Stimulated activated CD4-positive, alpha-beta T cell treated with anti-CD3 and anti-CD28 coated beads, Interleukin-12 subunit alpha, Interleukin-12 subunit beta, amount 100 ng/mL, for 48 hours (primary cell): ENCODE measurements around the gene TBC1D26.
A peak's percentile ranks its signal among the peaks of the same experiment; 100 is the strongest.
"Not testable (repeated sequence)": the region's sequence is repeated elsewhere in the genome, so short reads cannot be mapped to it uniquely, and the experiment has no call there.

Experiments used
- DNase-seq, 3 donors: peaks; one replicate each; pipeline ENCODE4 v3.0.0-alpha.2; 2020; ENCODE audit warnings: low read depth in 2 of 3, low spot score in 1 of 3

TBC1D26 gene

DNA sequence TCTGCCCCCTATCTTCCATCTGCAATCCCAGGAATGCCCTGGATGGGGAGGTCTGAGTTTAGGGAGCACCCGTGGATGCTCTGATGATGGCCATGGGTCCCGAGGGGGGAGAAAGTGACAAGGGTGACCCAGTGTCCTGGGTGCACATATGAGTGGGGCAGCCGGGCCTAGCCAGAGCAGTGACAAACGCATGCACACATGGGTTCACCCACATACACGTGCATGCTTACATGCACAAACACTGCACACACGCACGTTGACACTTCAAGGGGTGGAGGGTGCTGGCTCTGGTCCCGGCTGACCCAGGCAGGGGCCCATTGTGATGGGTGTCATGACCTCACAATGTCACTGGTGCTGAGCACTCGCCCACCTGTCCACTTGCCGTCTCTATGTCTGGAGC, at the start of gene TBC1D26:
TBC1D26 (plus strand) TSS at position 384 of the 400 bp plus-strand sequence. CDS start 3,066 bp downstream, outside the sequence.
- DNase-seq, result not testable (repeated sequence)

DNA sequence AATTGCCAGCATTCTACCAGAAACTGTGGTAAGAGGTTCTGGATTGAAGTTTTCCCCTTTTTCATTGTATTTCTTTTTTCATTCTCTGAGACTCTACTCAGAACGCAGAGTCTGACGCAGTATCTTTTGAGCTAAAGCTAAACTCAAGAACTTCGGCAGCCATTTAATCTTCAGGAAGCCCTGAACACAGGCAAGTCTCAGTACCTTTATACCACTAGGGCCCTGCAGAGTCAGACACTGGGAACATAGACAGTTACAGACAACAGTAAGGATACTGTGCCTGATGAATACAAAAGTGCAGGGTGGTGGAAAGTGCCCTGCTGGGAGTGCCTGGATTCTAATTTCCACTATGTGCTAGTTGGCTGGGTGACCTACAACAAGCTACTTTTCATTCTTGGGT, 48.9 kb upstream of the TBC1D26 start:
- not testable (repeated sequence) for DNase-seq

DNA sequence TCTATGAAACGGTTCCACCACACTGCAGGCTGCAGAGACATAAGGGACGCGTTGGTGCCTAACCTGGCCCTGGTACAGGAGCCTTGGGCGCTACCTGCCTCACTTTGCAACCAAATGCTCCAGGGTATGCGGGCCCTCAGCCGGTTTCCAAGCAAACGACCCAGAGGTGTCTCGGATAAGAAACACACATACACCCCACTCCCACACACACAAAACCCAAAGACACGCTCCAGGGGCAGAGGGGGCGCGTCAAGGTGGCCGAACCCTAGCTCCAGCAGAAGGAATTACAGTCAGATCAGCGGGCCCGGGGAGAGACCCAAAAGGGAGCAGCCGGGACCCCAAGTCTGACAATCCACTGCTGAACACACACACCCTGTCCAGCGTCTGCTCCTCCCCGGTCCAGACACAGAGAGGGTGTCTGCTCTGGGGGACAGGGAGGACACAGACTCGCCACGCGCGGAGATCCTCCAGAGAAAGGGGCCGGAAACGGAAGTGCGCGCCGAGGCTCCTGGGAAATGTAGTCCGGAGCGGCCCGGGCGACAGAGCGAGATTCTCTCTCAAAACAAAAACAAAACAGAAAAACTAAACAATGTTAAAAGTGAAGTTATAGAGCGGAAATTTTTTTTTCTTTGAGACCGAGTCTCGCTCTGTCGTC, 48.1 kb upstream of the TBC1D26 start, which contains the start of gene TRIM16:
TRIM16 (minus strand) TSS at position 488 of the 655 bp plus-strand sequence. CDS start 32,702 bp downstream, outside the sequence.
- peak; percentile 60 to 68 (median 65) for DNase-seq

DNA sequence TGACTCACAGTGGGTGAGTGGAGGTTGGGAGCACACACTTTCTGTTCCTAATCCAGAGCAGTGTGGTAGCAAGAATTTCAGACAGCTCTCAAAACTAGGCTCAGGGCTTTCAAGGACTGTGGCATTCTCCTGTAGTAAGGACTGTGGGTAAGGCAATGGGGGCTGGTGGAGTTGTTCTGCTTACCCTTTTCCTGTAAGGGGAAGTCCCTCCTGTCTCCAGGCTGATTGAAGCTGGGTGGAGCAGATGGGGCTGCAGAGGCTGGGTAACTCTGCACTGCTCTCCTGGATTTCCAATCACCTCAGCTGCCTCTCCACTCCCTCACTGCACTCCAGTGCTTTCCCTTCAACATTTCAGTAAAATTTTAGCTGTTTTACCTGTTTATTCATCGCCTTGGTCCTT, 44.6 kb upstream of the TBC1D26 start:
- not testable (repeated sequence) for DNase-seq

DNA sequence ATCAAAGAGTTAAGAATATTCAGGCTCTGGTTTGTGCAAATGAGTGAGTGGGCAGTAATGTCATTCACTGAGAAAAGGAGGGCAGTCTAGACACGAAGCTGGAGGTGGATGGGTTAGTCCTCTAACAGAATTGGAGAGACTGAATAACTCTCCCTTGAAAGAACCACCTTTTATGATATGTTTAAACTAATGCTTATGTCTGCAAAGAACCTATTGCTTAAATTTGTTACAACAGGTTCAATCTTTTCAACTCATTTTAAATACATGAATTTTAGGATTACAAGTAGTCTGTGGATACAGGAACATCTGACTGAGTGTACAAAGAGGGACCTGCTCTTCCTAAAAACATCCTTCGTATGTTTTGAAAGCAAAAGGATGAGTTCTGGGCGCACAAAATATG, 33.1 kb upstream of the TBC1D26 start:
- not testable (repeated sequence) for DNase-seq

DNA sequence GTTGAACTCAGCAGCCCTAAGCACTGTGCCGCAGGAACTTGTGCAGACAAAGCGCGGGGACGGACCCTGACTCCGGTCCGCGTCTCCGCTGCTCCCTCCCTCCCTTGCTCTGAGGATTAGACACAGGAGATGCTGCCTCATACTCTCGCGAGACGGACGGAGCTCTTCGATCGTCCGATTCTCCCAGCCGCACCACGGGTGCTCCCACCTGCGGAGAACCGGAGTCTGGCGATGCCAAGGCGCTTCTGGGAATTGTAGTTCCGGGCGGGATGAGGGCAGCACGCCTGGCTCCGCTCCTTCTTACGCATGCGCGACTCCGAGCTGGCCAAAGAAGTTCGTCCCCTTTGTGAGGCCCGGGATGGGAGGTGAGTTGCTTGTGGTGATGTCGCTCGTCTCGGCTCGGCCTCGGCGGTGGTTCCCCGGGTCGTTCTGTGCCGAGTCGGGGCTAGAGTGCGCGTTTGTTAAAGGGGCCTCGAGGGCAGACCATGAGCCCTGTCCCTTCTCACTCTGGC, 32.6 kb upstream of the TBC1D26 start, which contains the start of gene ZNF286A:
ZNF286A (plus strand) TSS at position 340 of the 512 bp plus-strand sequence. CDS start 578 bp downstream, outside the sequence.
- peak; percentile 85 to 99 (median 98) for DNase-seq

DNA sequence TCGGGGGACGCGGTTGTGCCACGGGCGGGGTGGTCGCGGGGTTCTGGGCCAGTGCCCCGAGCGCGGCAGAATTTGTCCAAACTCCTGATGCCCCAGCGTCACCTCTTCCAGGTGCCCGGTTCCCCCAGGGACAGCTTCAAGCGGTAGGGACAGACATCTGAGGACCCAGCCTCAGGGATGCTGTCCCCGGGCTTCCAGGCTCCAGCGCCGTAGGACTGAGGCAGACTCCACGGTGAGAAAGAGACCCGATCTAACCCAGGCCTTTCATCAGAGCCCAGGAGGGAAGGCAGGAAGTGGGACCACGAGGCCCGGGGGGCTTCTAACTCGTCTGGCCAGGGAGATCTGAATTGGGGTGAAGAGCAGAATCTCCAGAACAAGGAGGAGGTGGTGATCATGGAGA, 32.1 kb upstream of the TBC1D26 start:
- not testable (repeated sequence) for DNase-seq

DNA sequence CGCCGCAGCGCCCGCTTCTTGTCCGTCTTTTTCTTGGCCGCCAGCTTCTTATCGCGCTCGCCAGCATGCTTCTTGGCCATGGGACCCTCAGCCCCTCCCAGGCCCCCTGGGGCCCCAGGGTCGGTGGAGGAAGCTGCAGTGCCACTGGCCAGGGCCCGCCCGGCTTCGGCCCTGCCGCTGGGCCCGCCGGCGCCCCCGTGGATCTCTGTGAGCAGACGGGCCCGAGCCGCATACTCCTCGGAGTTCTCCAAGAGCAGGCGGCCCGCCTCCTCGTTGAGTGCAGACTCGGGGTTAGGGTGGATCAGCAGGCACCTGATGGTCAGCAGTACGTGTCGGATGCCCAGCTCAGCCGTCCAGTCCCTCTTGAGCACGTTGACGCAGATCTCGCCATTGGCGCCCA, 27.8 kb upstream of the TBC1D26 start:
- DNase-seq, result not testable (repeated sequence)

DNA sequence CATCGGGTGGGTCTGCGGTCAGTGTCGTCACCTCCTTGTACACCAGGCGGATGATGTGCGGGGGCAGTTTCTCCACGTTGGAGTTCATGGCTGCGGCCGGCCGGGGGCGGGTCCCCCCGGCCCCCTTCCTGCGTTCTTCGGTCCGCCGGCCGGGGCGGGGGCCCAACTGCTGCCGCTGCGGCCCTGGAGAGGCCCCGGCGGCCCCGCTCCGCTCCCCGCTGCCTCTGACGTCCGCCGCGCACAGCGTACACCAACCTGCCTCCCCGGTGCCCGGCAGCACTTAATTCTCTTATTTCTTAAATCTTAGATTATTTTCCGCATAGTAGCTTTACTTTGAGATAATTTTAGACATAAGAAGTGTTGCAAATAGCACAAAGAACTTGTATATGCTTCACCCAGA, 27.3 kb upstream of the TBC1D26 start:
- not testable (repeated sequence) for DNase-seq

DNA sequence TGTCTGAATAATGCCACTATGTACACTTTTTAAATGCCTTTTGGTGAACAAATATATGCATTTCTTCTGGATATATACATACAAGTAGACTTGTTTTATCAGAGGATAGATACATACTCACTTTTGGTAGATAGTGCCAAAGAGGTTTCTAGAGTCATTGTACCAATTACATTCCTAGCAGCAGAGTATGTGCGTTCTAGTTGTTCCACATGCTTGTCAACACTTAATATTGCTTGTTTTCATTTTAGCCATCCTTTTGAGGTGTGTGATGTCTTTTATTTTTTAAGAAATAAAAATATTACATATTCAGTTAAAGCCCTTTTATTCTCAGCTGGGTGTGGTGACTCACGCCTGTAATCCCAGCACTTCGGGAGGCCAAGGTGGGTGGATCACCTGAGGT, 23.2 kb upstream of the TBC1D26 start:
- not testable (repeated sequence) for DNase-seq

DNA sequence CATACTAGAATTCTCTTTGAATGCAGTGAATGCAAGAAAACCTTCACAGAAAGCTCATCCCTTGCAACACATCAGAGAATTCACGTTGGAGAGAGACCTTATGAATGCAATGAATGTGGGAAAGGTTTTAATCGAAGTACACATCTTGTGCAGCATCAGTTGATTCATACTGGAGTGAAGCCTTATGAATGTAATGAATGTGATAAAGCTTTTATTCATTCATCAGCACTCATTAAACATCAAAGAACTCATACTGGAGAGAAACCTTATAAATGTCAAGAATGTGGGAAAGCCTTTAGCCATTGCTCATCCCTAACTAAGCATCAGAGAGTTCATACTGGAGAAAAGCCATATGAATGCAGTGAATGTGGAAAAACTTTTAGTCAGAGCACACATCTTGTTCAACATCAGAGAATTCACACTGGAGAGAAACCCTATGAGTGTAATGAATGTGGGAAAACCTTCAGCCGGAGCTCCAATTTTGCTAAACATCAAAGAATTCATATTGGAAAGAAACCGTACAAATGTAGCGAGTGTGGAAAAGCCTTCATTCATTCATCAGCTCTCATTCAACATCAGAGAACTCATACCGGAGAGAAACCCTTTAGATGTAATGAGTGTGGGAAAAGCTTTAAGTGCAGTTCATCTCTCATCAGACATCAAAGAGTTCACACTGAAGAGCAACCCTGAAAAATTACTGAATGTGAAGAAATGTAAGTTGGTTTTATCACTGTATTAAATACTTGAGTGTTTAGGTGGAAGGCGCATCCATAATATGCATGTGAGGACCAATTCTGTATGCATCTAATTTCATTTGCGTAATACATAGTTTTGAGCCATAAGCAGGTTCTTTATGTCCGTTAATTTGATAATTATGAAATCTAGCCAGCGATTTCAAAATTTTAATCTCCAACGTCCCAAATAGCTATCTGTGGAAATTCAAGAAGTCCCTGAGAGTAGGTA, 15.2 kb upstream of the TBC1D26 start:
- DNase-seq, result not testable (repeated sequence)

DNA sequence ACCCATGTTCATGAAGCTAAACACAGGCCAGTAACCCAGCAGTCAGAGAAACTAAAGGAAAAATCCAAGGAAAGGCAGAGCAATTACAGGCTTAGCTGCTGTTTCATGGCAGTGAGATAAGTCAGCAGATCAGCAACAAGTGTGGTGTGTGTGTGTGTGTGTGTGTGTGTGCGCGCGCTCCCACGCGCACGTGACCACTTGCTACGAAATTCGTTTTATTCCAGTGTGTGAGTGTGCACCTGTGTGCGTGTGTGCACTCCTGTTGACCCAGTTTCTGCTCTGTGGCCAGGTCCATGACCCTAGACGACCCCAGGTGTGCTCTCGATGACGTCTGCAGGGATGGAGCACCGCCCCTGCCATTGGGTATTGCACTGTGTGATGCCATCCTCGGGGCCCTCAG, 1.5 kb upstream of the TBC1D26 start:
- not testable (repeated sequence) for DNase-seq

DNA sequence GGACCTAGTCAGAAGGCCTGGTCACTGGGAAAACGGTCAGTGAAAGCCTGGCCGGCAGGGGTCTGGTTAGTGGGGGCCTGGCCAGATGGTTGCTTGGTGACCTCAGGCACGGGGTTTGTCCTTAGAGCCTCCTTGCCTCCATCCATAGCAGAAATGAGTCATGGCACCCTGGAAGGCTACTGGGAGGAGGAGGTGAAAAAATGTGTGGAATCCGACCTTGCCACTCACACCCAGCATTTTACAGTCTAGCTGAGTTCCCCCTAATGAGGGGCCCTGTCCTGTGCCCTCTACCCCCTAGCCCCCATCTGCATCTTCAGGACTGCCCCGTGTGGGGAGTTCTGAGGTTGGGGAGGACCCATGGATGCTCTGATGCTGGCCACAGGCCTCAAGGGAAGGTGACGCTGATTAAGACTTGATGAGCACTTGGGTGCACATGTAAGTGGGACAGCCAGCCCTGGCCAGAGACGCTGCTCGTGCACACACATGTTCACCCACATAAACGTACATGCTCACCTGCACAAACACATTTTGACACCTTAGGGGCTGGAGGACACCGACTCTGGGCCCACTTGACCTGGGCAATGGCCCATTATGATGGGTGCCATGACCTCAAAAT, 1.2 kb downstream of the TBC1D26 start:
- not testable (repeated sequence) for DNase-seq

DNA sequence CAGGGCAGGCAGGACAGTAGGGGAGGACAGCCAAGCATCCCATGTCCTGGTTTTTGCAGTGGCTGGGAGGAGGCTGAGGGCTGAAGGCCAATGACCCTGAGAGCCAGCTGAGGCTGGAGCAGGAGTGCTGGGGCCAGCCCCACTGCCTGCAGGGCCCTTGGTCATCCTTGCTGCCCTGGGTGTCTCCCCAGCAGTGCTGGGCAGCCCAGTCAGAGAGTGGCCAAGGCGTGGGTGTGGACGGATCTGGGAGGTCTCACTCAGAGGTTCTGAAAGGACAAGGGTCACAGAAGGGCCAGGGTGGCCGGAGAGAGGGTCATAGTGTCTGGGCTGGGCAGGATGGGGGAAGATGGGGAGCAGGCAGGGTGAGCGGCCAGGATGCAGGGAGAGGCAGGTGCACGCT, 4.5 kb downstream of the TBC1D26 start:
- DNase-seq, result not testable (repeated sequence)

DNA sequence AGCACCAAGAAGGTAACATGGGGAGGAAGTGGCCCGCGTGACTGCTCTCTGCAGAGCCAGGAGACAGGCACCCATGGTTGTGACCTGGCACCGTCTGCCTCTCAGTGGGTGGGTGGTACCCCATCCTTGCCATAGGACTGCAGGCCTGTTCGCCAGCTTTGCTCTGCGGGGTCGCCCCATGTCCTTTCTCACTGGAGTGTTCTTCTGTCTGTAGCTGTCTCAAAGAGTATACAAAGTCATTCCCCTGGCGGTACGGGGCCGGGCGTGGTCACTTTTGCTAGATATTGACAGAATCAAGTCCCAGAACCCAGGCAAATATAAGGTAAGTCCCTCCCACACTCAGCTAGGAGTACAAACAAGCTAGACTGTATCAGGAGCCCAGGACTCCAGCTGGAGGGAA, 6.0 kb downstream of the TBC1D26 start:
- DNase-seq, result no peak

DNA sequence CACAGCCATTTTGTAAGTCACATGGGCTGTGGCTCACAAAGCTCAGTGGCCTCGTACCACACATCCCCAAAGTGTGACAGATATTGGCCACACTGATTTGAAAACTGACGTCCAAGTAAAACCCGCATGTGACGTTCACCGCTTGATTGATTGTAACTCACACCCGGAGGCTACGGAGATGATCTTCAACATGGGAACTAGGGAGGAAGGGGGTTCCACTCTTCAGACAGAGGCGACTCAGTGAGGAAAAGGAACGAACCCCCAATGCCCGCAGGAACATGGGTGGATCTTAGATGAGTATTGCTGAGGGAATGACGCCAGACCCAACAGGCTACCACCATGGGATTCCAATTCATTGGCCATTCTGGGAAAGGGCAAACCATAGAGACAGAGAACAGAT, 7.2 kb downstream of the TBC1D26 start:
- DNase-seq, result not testable (repeated sequence)

DNA sequence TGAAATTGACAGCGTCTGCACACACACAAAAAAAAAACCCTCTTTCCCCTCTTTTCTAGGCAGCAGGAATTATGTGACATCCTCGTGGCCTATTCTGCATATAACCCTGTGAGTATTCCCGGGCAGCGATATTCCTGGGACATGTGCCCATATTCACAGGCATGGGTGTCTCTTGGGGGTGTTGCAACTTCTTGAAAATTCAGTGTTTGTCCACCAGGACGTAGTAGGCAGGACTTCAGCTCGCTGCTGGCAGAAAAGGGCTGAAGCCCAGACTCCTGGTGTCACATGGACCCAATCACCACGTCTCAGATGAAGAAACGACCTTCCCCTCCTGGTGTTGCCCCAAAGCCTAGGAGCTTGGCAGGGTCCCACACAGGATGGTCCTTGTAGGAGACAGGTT, 8.0 kb downstream of the TBC1D26 start:
- not testable (repeated sequence) for DNase-seq

DNA sequence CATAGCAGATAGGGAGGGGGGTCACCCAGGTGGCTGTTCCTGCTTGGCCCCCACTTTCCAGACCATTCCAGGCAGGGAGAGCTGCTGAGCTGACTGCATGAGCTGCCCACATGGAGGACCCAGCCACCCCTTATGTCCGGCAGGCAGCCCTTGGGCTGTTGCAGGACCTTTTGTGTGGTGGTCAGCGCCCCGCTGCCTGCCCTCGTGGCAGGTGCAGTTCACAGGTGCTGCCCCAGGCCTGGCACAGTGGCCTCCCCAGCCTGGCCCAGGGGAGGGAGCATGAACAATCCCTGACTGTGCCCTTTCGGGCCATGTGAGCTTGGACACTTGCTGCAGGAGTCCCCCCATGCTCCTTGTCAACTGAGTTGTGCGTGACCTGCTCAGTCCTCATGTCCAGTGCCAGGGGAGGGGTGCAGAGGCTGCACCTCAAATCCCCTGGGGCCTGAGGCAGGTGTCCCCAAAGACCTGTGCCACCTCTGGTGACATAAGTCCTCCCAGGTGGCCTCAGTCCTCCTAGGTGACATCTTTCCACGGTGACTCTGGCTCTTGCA, 8.6 kb downstream of the TBC1D26 start:
- no peak for DNase-seq

DNA sequence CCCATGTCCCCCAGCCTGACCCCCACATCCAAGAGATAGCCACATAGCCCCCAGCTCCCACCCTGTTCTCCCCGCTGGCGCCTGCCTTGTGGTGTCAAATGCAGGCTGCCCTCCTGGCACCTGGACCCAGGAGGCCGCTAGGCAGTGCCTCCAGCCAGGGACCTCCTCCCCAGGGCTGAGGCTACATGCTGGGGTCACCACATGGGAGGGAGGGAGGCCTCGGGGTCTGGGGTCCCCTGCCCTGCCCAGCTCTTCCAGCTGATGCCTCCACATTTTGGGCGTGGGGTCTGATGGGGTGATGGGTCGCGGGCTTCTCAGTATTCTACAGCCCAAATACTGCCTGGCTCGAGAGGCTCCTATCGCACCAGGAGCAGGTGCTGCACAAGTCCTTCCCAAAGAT, 9.5 kb downstream of the TBC1D26 start:
- no peak for DNase-seq

DNA sequence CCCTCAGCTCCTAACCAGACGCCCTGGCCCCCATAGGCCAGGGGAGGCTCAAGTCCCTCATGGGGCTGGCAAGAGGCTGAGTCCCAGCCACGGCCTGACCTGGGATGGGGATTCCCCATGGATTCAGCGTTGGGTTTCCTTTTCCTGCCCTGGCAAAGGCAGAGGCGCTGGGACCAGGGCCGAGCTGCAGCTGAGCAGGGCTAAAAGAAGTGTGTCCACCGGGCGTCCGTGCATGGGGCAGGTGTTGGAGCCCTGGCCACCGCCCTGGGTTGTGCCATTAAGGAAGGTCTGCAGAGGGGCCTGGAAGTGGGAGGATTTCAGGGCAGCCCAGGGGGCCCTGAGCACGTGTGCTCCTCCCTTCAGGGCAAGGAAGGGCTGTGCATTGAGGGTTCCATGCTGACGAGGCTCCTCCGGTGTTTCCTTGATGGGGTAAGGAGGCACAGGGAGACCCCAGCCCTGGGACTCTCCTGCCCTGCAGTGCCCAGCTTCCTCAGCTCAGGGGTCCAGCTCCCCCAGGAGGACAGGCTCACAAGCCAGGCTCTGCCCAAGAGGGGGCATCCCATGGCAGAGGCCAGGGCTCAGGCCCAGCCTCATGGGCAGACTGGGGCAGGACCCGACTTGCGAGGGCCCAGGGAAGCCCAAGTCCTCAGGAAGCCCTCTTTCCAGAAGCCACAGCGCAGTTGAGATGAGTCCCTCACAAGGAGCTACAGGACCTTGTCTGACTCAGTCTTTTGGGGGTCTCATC, 10.1 kb downstream of the TBC1D26 start:
- DNase-seq, result no peak
